Mucosa of gallbladder (tissue), 1 donor: ENCODE results near the gene HTR7. TPM values are rescaled to one million over a fixed set of nuclear protein-coding genes. Genes with fewer than 3 reads are reported as not detected.

ENCODE experiments used
- DNase-seq: peaks from one replicate; pipeline ENCODE4 v3.0.0-alpha.2; 2020; ENCODE audit warnings: low spot score
- total RNA-seq: library from RNA; stranded (reverse); gene quantifications from one replicate; pipeline ENCODE4 v1.2.1, GENCODE V29; 2021
- donor health status: DM: no; HTN: no; CAD: no.

HTR7 gene
- total RNA-seq, 1 donor from 2014 or later = 1.2 TPM

- DNase-seq = no peak
Observed at GRCh38 chr10:90740265-90740664, 117.6 kb downstream of the HTR7 start.

- no peak for DNase-seq
Observed at GRCh38 chr10:90738885-90739284, 119.0 kb downstream of the HTR7 start.

GRCh38 chr10:90734415-90734814, 123.4 kb downstream of the HTR7 start:
- DNase-seq = no peak

- no peak for DNase-seq
Observed at GRCh38 chr10:90732581-90732980, 125.3 kb downstream of the HTR7 start.

- no peak for DNase-seq
Observed at GRCh38 chr10:90723416-90724068, 134.3 kb downstream of the HTR7 start.

- DNase-seq = no peak
Observed at GRCh38 chr10:90722832-90723231, 135.0 kb downstream of the HTR7 start.

- DNase-seq = no peak
Observed at GRCh38 chr10:90718182-90718581, 139.7 kb downstream of the HTR7 start.

GRCh38 chr10:90712529-90712928, 145.3 kb downstream of the HTR7 start:
- no peak for DNase-seq

- DNase-seq = no peak
Observed at GRCh38 chr10:90709727-90710126, 148.1 kb downstream of the HTR7 start.

- no peak for DNase-seq
Observed at GRCh38 chr10:90707657-90708056, 150.2 kb downstream of the HTR7 start.

GRCh38 chr10:90701428-90701827, 156.4 kb downstream of the HTR7 start:
- DNase-seq = no peak

GRCh38 chr10:90695915-90696676, 161.7 kb downstream of the HTR7 start:
- DNase-seq = no peak

Other genes with a start within 250 kb of the HTR7 start
- gene RPP30, start 13.9 kb upstream of the HTR7 start, total RNA-seq = 24.7 TPM
- 0.09 TPM for gene ANKRD1, start 63.0 kb upstream of the HTR7 start, total RNA-seq